GM18858 (cell line): ENCODE results near the gene AFF1.

Experiments
- ATAC-seq: cut with Tn5 transposase; IDR thresholded peaks from one replicate; pipeline ENCODE4 v1.9.1; 2021; ENCODE audit not compliant: unreplicated experiment

Gene AFF1

DNA sequence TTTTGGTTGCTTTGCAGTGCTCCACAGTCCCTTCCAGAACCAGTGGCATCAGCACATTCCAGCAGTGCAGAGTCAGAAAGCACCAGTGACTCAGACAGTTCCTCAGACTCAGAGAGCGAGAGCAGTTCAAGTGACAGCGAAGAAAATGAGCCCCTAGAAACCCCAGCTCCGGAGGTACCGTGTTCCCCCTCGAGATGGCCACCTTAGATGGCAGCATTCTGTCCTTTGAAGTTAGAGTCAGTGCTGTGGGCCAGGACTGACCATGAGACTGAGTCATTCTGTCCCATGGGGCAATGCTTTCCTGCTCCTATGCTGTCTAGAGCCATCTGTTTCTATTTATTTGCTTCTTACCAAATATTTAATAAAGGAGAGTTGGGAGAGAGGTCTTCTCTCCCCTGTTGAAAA lies 173.3 kb downstream of the AFF1 start:
- ATAC-seq, result no peak

DNA sequence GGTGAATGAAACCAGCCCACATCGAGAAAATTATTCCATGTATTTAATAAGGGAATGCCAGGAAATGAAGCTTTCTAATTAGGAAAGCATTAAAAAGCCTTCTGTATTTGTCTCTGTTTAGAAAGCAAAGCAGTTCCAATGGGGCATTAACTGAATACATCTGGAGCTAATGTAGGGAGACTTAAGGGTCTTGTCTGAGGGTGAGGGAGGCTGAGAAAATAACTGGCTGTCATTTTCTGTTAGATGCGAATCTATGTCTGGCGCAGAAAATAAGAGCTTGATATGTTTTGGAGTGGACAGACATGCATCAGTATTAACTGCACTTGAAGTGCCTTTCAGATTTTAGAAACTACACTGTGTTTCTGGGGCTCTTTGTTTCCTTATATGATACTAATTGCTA lies 174.3 kb downstream of the AFF1 start:
- no peak for ATAC-seq

DNA sequence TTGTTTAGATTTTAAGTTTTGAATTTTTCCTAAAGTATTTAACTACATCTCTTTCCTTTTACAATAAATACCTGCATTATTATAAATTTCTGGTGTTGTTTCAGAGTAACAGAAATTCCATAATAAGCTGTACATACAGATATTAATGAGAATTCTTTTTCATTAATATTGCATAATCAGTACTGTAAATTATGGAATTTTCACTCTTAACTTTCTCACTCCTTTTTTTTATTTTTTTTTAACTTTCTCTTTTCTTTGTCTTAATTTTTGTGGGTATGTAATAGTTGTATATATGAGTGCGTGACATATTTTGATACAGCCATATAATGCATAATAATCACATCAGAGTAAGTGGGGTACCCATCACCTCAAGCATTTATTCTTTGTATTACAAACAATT lies 175.1 kb downstream of the AFF1 start:
- ATAC-seq, result no peak

DNA sequence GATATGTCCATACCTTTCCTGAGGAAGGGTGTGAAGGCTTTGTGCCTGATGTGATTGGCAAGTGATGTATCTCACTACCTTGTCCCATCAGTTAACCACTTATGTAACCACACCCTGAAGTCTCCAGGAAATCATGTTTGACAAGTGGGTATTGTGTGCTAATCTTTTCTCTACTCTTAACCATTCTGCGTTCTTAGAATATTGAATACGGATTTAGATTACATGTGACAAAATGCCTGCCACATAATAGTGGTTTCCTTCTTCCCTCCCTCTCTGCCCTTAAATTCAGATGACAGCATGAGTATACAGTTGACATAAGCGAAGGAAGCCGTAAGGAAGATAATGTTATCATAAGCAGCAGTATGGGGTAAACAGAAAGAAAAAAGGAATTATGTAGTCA lies 177.3 kb downstream of the AFF1 start:
- no peak for ATAC-seq

DNA sequence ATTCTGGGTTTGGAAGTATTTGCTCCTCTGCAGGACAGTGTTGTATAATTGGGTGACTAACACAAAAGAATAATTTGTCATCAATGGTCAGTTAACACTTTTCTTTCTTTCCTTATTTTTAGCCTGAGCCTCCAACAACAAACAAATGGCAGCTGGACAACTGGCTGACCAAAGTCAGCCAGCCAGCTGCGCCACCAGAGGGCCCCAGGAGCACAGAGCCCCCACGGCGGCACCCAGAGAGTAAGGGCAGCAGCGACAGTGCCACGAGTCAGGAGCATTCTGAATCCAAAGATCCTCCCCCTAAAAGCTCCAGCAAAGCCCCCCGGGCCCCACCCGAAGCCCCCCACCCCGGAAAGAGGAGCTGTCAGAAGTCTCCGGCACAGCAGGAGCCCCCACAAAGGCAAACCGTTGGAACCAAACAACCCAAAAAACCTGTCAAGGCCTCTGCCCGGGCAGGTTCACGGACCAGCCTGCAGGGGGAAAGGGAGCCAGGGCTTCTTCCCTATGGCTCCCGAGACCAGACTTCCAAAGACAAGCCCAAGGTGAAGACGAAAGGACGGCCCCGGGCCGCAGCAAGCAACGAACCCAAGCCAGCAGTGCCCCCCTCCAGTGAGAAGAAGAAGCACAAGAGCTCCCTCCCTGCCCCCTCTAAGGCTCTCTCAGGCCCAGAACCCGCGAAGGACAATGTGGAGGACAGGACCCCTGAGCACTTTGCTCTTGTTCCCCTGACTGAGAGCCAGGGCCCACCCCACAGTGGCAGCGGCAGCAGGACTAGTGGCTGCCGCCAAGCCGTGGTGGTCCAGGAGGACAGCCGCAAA lies 179.6 kb downstream of the AFF1 start:
- no peak for ATAC-seq

DNA sequence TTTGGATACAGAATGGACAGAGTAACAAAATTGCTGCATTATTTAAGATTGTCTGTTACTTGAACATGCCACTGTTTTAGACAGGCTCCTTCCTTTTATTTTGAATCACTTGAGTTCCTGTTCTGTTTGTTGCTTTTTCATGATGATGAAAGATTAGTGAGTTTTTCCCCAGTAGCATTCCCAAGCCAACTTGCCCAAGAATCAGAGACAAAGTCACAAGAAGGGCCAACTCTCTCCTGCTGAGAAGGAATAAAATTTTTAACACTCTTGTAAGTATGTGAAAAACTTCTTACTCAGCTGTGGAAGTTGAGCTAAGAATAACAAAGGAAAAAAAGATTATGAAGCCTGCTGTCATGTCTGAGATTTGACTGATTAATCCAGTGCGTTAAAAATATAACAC lies 181.4 kb downstream of the AFF1 start:
- no peak for ATAC-seq

DNA sequence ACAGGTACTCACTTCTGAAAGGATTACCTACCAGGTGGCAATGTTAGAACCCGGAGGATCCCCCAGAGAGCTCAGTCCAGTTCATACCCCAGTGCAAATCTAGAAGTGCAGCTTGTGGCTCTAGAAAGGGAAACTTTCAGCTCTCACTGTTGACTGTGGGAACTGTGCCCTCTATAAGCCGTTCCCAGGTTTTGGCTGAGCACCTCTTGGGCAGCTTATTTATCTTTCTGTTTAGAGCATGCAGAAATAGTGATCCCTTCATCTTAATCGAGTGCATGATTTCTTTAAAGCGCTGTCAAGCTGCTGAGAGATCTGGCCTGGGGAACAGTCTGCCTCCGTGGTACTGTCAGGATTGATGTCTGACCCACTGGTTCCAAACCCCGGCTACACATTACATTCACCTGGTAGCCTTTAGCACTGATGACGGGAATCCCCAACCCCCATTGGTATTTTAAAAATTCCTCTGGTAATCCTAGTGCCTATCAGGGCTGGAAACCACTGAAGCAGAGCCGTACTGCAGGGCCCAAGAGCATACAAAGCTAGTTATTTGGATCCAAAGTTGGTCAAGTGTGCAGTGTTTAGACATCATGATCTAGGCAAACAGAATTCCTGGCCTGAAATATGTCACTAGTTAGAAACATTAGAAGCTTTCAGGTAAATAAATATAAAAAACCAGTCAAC lies 182.4 kb downstream of the AFF1 start:
- no peak for ATAC-seq

DNA sequence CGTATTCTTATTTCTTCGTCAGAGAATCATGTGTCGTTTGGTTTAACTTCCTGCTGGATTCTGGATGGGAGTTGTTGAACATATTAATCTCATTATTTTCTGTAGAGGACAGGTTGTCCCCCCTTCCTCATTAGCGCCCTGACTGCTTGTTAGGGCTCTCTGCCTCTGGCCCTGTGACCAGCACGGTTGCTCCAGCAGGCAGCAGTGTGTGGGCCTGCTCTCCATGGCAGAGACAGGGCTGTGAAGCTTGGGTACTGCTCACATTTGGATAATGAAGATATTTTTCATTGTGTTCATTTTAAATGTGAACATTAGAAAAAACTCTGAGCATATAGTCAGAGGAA lies 182.9 kb downstream of the AFF1 start:
- ATAC-seq, result no peak

DNA sequence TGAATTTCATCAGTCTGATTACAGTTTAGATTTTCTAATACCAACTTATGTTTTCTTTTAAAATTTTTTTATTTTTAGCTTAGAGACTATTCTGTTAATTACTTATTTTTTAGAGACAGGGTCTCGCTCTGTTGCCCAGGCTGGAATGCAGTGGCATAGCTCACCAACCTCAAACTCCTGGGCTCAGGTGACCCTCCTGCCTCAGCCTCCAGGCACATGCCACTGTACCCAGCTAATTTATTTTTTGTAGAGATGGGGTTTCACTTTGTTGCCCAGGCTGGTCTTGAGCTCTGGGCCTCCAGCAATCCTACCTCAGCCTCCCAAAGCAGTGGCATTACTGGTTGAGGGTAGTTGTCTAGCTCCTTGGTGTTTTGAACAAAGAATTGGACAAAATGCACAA lies 183.6 kb downstream of the AFF1 start:
- ATAC-seq, result no peak

DNA sequence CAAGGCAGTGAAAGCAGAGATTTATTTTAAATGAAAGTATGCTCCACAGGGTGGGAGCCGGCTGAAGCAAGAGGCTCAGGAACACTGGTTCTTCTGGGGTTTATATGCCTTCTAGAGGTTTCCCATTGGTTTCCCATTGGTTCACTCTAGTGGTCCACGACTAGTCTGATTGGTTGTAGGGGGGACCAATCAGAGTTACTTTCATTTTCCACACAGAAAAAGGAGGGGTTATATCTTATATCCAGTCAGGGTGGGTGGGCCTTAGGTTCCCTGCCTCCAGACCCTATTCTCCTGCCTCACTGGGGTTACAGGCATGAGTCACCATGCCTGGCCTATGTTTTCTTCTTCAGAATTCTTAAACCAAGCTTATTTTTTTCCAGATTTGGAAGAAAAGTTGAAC lies 184.0 kb downstream of the AFF1 start:
- no peak for ATAC-seq

DNA sequence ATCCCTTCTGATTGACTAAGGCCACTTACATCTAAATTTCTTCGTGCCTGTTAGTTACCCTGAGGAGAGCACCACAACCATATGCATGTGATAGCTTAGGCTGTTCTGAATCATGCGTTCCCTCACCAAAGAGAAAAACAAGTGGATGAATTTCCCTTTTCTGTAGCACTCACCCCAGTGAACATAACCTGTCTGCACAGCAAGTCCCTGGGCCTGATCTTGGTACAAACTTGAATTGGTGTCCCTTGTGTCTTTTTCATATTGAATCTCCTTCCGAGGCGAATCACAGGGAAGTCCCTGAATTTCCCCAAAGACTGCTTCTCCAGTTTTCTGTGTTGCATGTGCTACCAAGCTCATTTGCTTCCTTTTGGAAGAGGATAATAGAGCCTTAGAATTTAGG lies 185.2 kb downstream of the AFF1 start:
- ATAC-seq, result no peak

DNA sequence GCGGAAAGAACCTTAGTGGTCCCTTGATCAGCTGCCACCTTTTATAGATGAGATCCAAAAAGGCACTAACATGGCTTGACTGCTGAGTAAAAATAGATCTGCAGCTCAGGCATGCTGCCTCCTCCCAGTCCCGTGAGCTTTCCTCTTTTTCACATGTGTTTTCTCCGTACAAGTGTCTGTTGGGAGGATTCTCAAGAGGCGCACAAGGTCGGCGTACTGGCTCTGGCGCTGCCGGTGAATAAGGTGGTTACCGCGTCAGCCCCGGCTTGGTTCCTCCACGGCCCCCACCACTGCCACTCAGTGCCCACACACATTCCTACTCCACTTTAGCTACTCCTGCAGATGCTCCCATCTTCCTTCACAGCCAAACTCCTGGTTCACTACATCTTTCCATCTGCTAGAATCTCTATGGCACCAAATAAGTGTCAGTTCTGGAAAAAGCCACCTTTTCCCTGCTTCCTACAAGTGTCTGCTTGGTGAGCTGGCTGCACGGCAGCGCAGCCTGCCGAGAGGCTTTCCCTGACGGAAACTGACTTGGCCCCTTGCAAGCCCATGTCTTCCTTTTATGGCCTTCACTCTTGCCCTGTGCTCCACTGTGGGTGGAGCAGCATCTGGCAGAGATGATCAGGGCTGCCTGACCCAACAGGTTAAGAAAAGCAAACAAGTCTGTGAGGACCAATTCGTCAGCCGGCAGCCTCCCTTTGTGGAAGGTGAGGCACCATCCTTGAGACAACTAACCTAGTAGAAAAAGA lies 185.8 kb downstream of the AFF1 start:
- ATAC-seq, result no peak

DNA sequence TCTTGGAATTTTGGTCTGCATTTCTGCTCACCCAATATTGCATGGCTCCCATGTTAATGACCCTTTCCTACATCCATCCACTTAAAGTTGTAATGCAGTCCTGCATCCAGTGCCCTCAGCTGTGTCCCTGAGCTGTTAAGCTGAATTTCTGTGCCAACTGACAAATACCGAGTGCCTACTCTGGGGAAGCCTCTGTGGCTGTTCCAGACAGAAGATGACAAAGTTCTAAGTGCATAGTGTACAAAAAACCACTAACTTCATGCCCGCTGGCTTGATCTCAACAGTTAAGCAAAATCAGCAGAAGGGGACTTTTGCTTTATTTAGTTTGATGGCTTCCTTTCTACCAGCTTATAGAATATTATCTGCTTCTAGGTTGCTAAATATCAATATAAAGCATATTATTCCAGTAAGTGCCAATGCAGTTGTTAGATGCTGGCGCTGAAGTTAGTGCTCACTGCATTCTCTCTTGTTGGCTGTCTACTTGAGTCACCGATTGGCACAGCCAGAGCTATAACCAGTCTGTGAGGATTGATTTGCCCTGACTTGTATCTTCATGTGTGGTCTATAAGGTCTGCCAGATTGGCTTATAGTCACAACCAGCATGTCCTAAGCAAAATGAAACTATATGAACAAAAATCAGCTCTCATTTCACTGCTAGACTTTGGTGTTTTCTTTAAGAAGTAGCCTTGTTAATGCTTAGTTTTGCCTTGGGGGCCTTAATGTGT lies 186.7 kb downstream of the AFF1 start:
- ATAC-seq, result no peak

DNA sequence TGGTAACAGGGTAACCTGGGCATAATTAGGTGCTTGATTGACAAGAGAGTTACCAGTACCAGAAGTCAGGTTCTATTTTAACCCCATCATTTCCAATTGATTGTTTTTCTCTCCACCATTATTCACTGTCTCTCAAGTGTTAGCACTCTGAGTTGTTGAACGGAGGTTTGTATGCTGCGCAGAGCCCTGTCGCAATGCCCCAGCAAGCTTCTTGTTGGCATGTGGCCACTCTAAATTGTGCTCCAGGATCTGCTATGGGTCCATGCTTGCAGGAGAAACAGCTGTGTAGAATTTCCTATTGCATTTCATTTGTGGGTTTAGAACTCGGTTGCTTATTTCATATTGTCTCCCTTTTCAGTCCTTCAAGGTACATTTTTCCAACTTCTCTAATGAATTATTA lies 187.4 kb downstream of the AFF1 start:
- no peak for ATAC-seq

DNA sequence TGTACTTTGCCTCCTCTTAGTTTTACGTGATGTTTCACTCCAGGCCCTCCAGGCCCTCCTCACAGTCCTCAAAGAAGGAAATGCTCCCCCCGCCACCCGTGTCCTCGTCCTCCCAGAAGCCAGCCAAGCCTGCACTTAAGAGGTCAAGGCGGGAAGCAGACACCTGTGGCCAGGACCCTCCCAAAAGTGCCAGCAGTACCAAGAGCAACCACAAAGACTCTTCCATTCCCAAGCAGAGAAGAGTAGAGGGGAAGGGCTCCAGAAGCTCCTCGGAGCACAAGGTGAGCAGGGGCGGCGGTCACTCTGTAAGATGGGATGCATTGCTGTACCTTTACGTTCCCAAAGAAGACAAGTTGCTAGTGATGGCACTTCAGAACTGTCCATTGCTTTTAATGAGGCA lies 191.2 kb downstream of the AFF1 start:
- no peak for ATAC-seq

DNA sequence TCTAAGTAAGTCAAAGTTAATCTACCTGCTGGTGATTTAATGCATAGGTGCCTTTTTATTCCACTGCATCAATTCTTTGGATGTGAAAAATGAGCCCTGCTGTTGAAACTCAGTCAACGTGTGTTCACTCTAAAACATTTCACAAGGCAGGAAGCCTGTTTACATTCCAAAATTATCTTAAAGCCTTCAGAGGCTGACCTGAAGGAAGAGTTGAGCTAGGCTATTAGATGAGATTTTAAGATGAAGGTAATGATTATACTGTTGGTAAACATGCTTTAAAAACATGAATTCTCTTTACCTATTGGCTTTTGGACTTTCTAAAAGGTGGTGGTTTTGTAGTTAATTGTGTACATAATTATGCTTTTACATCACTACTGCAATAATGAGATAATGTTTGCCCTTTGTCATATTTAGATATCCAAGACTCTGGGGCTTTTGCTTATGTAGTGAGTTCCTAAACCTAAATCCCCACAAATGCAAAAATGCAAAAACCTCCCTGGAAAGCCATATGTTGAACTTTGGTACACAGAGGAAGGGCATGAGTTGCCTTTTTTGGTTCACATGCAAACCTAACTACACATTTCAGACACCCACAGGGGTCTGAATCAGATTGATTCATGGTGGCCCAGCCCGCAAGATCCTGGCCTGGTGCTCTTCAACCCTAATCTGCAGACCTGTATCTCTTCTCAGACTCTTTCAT lies 193.3 kb downstream of the AFF1 start:
- no peak for ATAC-seq

DNA sequence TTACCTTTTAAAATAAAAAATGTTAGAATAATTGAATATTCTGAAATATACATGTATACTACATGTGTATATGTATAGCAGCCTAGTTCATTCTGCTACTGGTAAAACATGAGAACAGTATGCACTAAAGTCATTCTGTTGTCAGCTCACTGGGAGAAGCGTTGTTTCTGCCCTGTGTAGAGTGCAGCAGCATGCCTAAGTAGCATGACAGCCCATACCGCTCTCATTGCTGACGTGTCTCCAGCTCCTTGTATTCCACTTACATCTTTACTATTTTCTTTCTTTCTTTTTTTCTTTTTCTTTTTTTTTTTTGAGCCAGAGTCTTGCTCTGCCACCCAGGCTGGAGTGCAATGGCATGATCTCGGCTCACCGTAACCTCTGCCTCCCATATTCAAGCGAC lies 194.9 kb downstream of the AFF1 start:
- no peak for ATAC-seq

DNA sequence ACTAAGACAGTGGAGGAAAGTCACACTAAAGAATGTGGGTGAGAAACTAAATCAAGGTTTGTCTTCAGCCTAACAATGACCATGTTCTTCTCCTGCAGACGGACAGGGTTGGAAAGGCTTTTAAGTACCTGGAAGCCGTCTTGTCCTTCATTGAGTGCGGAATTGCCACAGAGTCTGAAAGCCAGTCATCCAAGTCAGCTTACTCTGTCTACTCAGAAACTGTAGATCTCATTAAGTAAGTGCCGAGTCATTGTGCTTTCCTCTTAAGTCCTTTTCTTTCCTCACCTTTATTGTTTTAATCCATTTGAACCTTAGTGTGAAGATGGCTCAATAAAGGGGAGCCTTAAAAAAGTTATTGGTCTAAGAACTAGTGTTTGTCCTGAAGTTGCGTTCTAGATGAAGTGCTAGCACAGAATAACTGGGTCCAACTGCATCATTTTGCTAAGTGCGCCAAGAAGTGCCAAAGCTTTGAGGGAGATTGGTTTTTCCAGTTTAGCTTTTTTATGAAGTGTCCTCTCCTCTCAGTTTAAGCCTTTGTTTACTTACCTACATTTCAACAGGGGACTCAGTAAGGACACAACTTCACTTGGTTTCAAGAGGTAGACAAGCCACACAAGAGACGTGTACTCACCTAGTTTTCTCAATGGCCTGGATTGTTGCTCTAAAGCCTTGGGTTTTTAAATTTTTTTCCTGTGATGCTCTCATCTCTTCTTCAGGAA lies 196.3 kb downstream of the AFF1 start:
- ATAC-seq, result no peak

DNA sequence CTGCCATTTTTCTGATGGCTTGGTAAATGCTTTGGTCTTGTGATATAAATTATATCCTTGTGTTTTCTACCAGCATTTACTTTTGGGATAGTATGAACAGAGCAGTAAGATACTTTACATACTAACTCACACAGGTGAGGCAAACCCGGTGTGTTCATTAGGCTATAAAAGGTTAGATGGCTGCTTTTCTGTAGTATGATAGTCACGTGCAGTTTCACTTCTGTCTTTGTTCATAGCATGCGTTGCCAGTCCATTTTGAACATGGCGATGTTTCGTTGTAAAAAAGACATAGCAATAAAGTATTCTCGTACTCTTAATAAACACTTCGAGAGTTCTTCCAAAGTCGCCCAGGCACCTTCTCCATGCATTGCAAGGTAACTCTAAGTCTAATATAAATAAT lies 197.2 kb downstream of the AFF1 start:
- no peak for ATAC-seq

DNA sequence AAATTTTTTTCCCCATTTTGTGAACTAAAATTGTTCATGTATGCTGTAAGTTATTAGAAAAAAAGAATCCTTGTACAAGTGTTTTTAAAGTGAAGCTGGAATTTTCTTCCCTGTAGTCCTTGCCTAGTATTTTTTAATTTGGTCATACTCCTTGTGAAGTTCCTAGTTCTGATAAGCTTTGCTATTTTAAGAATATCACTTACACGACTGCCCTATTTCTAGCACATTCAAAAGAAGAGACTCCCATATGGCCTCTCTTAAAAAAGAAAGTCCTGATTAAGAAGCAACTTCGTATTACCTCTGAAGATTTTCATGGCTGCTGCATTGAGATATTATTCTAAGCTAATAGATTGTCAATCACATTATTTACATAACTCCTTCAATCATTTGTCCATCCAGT lies 198.4 kb downstream of the AFF1 start:
- ATAC-seq, result no peak
